GM15510 (cell line): ENCODE measurements around the gene MALT1.

Source experiments
- POLR2A ChIP-seq: IDR thresholded peaks from 3 replicates; pipeline ENCODE4 v1.6.1; 2011; ENCODE audit warnings: borderline replicate concordance; ENCODE audit not compliant: insufficient read length; ENCODE audit errors: extremely low read depth

The MALT1 gene

GRCh38 chr18:58699551-58699950, 28.3 kb downstream of the MALT1 start:
- no peak for TF ChIP-seq POLR2A

GRCh38 chr18:58700209-58700608, 28.9 kb downstream of the MALT1 start:
- no peak for TF ChIP-seq POLR2A

DNA sequence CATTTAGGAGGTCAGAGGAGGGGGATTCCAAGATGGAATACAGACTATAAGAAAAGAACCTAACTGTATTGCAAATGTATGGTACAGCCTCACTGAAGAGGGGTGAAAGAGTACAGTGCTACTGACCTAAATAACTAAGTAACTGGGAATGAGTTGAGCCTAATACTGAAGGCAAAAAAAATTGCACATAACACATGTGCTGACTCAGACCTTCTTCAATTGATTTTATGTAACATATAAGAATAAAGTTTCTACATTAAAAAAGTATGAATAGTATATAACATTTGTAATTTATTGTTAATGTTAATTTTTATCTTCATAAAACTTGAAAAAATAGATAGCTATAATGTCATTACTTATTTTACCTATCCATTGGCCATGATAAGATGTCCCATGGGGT, 41.7 kb downstream of the MALT1 start:
- TF ChIP-seq POLR2A, result no peak

GRCh38 chr18:58714259-58714658, 43.0 kb downstream of the MALT1 start:
- TF ChIP-seq POLR2A, result no peak

GRCh38 chr18:58714821-58715220, 43.6 kb downstream of the MALT1 start:
- TF ChIP-seq POLR2A, result no peak

DNA sequence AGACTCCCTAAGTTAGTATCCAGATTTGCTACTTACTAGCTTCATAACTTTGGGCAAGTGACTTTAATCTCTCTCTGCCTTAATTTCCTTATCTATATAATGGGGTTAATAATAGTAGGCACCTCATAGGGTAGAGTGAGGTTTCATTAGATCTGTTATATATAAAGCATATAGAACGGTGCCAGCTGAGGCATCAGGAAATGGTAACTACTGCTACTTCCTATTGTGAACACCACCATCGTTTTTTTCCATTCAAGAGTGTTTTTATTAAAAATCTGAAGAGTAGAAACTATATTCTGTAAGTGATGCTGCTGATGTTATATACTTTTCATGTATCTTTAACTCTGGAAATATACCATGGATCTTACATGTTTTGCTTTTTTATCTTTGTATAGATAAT, 44.3 kb downstream of the MALT1 start:
- no peak for TF ChIP-seq POLR2A

GRCh38 chr18:58716060-58716756, 44.9 kb downstream of the MALT1 start:
- TF ChIP-seq POLR2A, result no peak

DNA sequence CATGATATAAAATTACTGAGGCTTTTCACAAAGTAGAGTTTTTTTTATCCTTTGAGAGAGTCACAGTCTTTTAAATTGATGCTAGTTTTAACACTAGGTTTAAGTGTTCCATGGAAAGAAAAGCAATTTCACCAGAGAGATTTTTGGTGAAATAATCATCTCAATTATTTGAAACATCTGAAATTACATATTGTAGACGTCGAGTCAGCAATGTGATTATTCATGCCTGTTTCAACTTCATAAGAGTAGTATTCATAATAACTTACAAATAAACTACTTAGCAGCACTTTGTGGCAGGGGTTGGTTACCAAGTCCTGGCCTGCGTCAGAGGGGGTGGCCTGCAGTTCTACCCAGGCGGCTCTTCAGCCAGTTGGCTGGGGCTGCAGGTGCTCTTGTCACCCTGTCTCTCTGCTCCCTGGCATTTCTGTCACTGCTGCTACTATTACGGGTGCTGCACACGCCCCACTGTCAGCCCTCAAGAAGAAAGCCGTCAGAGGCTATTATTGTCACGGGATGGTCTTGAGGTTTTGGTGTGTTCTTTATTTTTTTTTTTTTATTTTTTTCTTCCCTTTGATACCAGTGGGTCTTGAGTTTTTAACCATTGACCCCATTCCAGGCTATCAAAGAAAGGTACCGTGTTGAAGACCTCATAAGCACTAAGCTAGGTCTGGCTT, 50.4 kb downstream of the MALT1 start:
- no peak for TF ChIP-seq POLR2A

- TF ChIP-seq POLR2A, result no peak
Measured at GRCh38 chr18:58723810-58724602, 52.7 kb downstream of the MALT1 start.

- TF ChIP-seq POLR2A, result no peak
Measured at GRCh38 chr18:58726671-58727070, 55.4 kb downstream of the MALT1 start.

DNA sequence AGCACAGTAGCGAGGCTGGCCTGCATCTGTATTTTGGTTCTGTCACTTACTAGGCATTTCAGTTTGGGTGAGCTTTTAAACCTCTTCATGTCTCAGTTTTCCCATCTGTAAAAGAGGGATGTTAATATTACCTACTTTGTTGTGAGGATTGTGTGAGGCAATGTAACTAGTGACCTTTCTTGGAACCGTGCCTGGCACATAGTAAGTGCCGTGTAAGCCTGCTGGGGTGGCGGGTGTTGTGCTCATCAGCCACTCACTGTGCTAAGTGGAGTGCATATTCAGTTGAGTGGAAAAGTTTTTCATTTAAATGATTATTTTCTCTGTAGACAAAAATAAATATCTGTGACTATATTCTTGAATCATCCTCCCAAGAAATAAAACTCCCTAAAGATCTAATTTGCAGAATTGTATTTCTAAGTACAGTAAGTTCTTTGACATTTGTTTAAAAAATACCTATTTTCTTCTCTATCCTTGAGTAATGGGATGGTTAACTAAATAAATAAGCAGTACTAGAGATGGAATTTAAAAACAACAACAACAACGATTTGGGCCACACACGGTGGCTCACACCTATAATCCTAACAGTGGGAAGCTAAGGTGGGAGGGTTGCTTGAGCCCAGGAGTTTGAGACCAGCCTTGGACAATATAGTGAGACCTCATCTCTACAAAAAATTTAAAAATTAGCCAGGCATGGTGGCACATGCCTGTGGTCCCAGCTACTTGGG, 56.7 kb downstream of the MALT1 start:
- no peak for TF ChIP-seq POLR2A

DNA sequence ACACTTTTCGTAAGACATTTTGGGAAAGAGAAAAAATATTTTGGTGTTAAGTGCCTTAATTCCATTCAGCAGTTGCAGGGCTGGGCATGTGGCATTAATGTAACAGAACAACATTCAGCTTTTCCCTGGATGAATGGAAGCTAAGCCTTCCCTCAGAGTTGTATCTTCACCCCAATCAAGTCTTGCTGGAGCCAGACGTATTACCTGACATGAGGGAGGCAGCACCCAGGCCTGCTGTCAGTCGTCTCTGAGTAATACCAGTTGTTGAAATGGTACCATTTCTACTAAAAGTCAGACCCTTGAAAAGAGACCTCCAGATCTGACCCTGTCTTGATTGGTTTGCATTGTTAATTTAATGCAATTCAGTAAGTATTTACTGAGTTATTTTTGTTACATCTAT, 57.5 kb downstream of the MALT1 start:
- no peak for TF ChIP-seq POLR2A

GRCh38 chr18:58730618-58731017, 59.4 kb downstream of the MALT1 start:
- no peak for TF ChIP-seq POLR2A

GRCh38 chr18:58732471-58732870, 61.2 kb downstream of the MALT1 start:
- no peak for TF ChIP-seq POLR2A

GRCh38 chr18:58733866-58734265, 62.6 kb downstream of the MALT1 start:
- TF ChIP-seq POLR2A, result no peak
